HG03521 (cell line): ENCODE data around the gene PLCH2.
"Not testable (repeated sequence)": the region's sequence is repeated elsewhere in the genome, so short reads cannot be mapped to it uniquely, and the experiment has no call there.

Experiments
- ATAC-seq: cut with Tn5 transposase; IDR thresholded peaks from one replicate; pipeline ENCODE4 v1.9.1; 2021; ENCODE audit warnings: mild to moderate bottlenecking, moderate library complexity; ENCODE audit not compliant: unreplicated experiment

PLCH2 gene

GRCh38 chr1:2459102-2459753 is 16.9 kb upstream of the PLCH2 start:
- not testable (repeated sequence) for ATAC-seq

- ATAC-seq = no peak
Measured at GRCh38 chr1:2459757-2460156, 16.3 kb upstream of the PLCH2 start.

GRCh38 chr1:2460203-2460602 is 15.9 kb upstream of the PLCH2 start:
- ATAC-seq = no peak

GRCh38 chr1:2460996-2461751 is 14.9 kb upstream of the PLCH2 start:
- ATAC-seq = no peak

GRCh38 chr1:2462819-2463218 is 13.3 kb upstream of the PLCH2 start:
- ATAC-seq = no peak

GRCh38 chr1:2463396-2463795 is 12.7 kb upstream of the PLCH2 start:
- no peak for ATAC-seq

GRCh38 chr1:2465371-2466269 is 10.5 kb upstream of the PLCH2 start:
- ATAC-seq = no peak

- ATAC-seq = no peak
Measured at GRCh38 chr1:2466270-2466665, 9.8 kb upstream of the PLCH2 start.

- ATAC-seq = no peak
Measured at GRCh38 chr1:2466958-2467554, 9.0 kb upstream of the PLCH2 start.

- no peak for ATAC-seq
Measured at GRCh38 chr1:2468041-2468472, 8.0 kb upstream of the PLCH2 start.

GRCh38 chr1:2468540-2468939 is 7.5 kb upstream of the PLCH2 start:
- ATAC-seq = no peak

GRCh38 chr1:2469103-2469940 is 6.8 kb upstream of the PLCH2 start:
- ATAC-seq = no peak

GRCh38 chr1:2470290-2471158 is 5.6 kb upstream of the PLCH2 start:
- no peak for ATAC-seq

GRCh38 chr1:2471159-2471471 is 5.0 kb upstream of the PLCH2 start:
- ATAC-seq = no peak

GRCh38 chr1:2471587-2472001 is 4.5 kb upstream of the PLCH2 start:
- no peak for ATAC-seq

- no peak for ATAC-seq
Measured at GRCh38 chr1:2472109-2472508, 4.0 kb upstream of the PLCH2 start.

GRCh38 chr1:2472561-2473177 is 3.4 kb upstream of the PLCH2 start:
- no peak for ATAC-seq

- no peak for ATAC-seq
Measured at GRCh38 chr1:2473198-2473597, 2.9 kb upstream of the PLCH2 start.
